GM08714 (cell line): ENCODE measurements around the gene TGFB1.
A peak's percentile ranks its signal among the peaks of the same experiment; 100 is the strongest.
"Not testable (repeated sequence)": the region's sequence is repeated elsewhere in the genome, so short reads cannot be mapped to it uniquely, and the experiment has no call there.

ENCODE experiments used
- H3K4me3 ChIP-seq: fragments of 200-500 bp; sonication (Bioruptor generic); 2 replicates; pipeline ENCODE4 v1.5.1; 2014; ENCODE audit warnings: mild to moderate bottlenecking, low read length, inconsistent platforms
- ZNF274 ChIP-seq: IDR thresholded peaks from 2 replicates; pipeline ENCODE4 v1.6.1; 2012; ENCODE audit warnings: mild to moderate bottlenecking, low read depth, low read length

The TGFB1 gene

GRCh38 chr19:41299755-41300089, 54.0 kb downstream of the TGFB1 start:
- H3K4me3 ChIP-seq: no peak overlapping the region
- TF ChIP-seq ZNF274: no peak

DNA sequence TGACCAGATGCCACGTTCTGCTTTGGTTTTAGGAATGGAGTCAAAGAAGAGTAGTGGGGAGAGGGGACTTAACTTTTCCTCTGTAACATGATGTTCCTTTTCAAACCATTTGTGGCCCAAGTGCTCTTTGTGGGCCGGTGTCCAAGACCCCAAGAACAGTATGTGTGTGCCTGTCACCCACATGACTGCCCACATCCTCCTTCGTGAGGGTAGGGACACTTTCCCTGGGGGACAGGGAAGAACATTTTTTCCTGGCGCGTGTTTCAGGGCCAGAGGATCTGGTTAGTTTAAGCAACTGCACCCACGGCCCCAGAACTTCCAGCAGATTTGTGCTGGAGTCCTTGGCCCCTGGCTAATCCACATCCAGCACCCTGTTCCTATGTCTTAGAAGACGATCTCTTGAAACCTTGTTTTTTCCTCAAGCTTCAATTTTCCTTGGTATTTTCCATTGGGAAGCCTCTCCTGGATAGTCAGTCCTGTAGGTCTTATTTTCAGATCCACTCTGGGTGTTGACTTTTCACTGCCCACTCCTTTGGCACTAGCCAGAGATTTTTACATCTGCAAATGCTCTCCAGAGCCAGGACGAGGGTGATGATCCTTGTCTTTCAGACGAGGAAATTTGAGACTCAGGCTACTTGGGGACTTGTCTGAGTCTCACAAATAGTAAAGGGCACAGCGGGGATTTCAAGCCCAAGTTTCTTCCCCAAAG, 54.5 kb downstream of the TGFB1 start:
- no peak for TF ChIP-seq ZNF274
- no peak overlapping the region for H3K4me3 ChIP-seq

GRCh38 chr19:41298348-41298964, 55.3 kb downstream of the TGFB1 start:
- H3K4me3 ChIP-seq: peak overlapping the region; percentile 27; the same call in 1 of the 2 replicates
- no peak for TF ChIP-seq ZNF274

DNA sequence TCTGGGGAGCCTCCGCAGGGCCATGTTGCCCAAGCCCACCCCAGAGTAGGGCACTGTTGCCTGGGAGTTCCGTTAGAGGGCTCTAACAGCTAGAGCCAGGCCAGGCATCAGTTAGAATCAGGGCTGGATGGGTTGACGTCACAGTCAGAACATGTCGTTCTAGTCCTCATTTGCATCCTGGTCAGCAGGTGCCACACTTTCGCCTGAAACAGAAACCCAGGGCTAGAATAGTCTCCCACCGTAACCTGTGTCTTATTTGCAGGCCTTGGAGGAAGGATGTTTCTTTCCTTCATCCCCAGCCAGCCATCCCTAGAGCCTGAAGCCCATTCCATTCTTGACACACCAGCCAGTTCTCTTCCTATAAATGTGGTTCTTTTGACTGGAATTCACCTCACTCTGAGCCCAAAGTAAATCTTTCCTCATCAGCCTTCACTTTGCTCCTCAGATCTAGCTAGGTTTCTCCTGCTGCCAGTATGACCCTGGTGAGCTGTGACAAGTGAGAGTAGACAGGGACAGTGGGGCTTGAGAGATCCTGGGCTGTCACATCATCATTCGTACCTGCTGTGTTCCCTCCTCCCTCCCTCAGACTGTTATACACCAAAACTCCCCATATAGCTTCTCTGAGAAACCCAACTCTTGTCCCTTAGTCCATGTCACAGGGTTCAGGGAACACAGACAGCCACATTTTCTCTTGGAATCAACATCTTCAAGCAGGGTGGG, 55.9 kb downstream of the TGFB1 start:
- TF ChIP-seq ZNF274: no peak
- peak overlapping the region; percentile 27; the same call in 1 of the 2 replicates for H3K4me3 ChIP-seq

- TF ChIP-seq ZNF274: no peak
- no peak overlapping the region for H3K4me3 ChIP-seq
Measured at GRCh38 chr19:41296433-41296871, 57.3 kb downstream of the TGFB1 start.

DNA sequence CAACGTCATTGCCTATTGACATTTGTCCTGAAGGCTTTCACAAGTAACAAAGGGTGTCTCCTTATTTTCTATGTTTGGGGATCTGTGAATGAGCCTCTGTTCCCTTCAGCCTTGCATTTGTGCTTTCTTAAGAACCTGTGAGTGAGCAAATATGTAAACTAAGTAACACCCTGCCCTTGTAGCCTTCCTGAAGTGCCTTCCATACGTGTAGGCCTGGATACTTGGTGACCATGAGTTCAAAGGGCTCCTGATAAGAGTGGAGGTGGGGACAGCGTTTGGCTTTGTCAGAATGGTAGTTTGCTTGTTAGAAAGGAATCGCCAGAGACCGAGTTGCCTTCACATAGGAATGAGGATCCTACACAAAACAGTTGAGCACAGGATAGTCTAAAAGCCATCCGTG, 58.2 kb downstream of the TGFB1 start:
- H3K4me3 ChIP-seq: no peak overlapping the region
- TF ChIP-seq ZNF274: no peak

DNA sequence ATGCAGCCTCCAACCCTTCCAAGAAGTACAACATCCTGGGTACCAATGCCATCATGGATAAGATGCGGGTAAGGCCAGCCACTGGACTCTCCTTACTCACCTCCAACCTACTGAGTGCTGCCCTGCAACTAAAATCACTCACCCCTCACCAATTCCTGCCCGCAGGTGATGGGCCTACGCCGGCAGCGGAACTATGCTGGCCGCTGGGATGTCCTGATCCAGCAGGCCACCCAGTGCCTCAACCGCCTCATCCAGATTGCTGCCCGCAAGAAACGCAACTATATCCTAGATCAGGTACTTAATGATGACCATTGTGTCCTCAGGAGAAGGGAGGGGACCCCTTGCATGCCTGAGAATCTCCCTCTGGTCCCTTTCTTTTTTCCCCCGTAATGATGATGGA, 59.3 kb downstream of the TGFB1 start:
- TF ChIP-seq ZNF274: no peak
- no peak overlapping the region for H3K4me3 ChIP-seq

GRCh38 chr19:41289814-41290213, 63.9 kb downstream of the TGFB1 start:
- H3K4me3 ChIP-seq: not testable (repeated sequence)

DNA sequence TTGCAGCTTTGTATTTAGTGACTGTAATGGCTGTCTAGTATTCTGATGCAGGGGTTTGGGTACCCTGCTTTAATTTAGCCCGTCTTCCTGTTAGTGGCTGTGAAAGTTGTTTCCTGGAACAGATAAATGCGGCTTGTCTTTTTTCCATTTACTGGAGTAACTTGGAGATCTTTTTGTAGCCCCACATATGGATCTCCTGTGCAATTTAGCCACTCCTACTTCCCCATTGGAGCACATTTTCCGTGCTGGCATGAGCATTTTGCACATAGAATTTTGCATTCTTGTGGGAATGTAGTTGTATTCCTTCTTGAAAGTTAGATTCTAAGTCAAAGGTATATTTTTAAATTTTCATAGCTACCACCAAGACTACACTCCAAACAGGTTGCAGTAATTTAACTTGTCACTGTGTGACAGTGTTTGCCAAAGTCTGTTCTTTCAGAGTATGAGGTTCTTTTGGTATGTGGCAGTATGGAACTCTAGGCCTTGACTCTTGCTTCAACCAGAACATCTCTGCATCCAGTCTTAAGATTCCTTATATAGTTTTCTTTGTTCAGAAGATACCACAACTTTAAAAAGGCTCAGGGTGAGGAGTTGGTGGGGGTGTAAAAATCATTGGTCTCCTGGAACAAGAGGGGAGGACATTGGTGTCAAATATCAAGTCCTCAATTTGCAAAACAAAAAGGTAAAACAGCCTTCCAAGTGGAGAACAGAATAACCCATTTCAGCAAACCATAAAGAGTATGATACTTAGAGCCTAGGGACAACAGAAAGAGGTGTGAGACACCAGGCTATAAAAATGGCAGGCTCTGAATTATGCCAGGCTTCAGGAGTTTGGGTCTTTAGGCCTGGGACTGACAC, 64.8 kb downstream of the TGFB1 start:
- no peak for TF ChIP-seq ZNF274

More for the DNA sequence above, 64.8 kb downstream of the TGFB1 start:
- H3K4me3 ChIP-seq: no peak overlapping the region
